ENCODE results near the gene ETNK2.
"Not testable (repeated sequence)": the region's sequence is repeated elsewhere in the genome, so short reads cannot be mapped to it uniquely, and the experiment has no call there.

The ETNK2 gene

GRCh38 chr1:204094856-204095634 is 56.8 kb downstream of the ETNK2 start:
- H3K36me3 ChIP-seq: no peaks in the 10 kb centered on the region

GRCh38 chr1:204094313-204094729 is 57.5 kb downstream of the ETNK2 start:
- H3K27ac ChIP-seq: no peak overlapping the region
- H3K4me1 ChIP-seq: peaks cover 0 to 17% (median 6%) of the 10 kb centered on the region in 10 experiments; a peak in 11 of 20 replicates
- no peak overlapping the region for H3K9ac ChIP-seq
- peak overlapping the region in 7 of 11 experiments; percentile 7 to 59 (median 32); a peak in 8 of 22 replicates for H3K4me2 ChIP-seq
- no peaks in the 10 kb centered on the region for H3K27me3 ChIP-seq
- H3K36me3 ChIP-seq: no peaks in the 10 kb centered on the region
- peaks cover 0 to 11% (median 0%) of the 10 kb centered on the region in 11 experiments; a peak in 1 of 22 replicates for H4K20me1 ChIP-seq
- TF ChIP-seq Cebpa-rat (IDR thresholded peaks at IDR 0.05): no peak
- H3K4me3 ChIP-seq: no peak overlapping the region
- H3K9me3 ChIP-seq (replicated peaks in 1 of 11): no peaks in the 10 kb centered on the region

More at GRCh38 chr1:204094856-204095634, 56.8 kb downstream of the ETNK2 start:
- Histone ChIP-seq H3K27ac (no peak overlapping the region), H4K20me1 (peaks cover 0 to 11% (median 0%) of the 10 kb centered on the region in 11 experiments; a peak in 1 of 22 replicates), H3K4me2 (peak overlapping the region in 7 of 11 experiments; percentile 7 to 59 (median 32); a peak in 12 of 22 replicates), H3K4me1 (peaks cover 0 to 17% (median 6%) of the 10 kb centered on the region in 10 experiments; a peak in 11 of 20 replicates), H3K27me3 (no peaks in the 10 kb centered on the region), H3K4me3 (no peak overlapping the region), H3K9me3 (replicated peaks in 1 of 11) (no peaks in the 10 kb centered on the region), H3K9ac (no peak overlapping the region; a peak in 1 of 22 replicates)
- TF ChIP-seq Cebpa-rat (IDR thresholded peaks at IDR 0.05): no peak

GRCh38 chr1:204093781-204094180 is 58.1 kb downstream of the ETNK2 start:
- Histone ChIP-seq H3K36me3 (no peaks in the 10 kb centered on the region), H3K4me1 (peaks cover 0 to 17% (median 6%) of the 10 kb centered on the region in 10 experiments; a peak in 11 of 20 replicates), H3K9me3 (replicated peaks in 1 of 11) (no peaks in the 10 kb centered on the region), H4K20me1 (peaks cover 0 to 11% (median 0%) of the 10 kb centered on the region in 11 experiments; a peak in 1 of 22 replicates), H3K4me2 (no peak overlapping the region), H3K9ac (no peak overlapping the region), H3K27ac (no peak overlapping the region), H3K4me3 (no peak overlapping the region), H3K27me3 (no peaks in the 10 kb centered on the region)
- TF ChIP-seq Cebpa-rat (IDR thresholded peaks at IDR 0.05): no peak

- Histone ChIP-seq H4K20me1 (peaks cover 0 to 11% (median 0%) of the 10 kb centered on the region in 11 experiments; a peak in 1 of 22 replicates), H3K4me2 (0 out of 22 replicates have a peak overlapping the region, but pooled peaks of 1 of the 11 experiments have one; percentile 15), H3K9me3 (replicated peaks in 1 of 11) (no peaks in the 10 kb centered on the region), H3K36me3 (no peaks in the 10 kb centered on the region), H3K4me3 (no peak overlapping the region), H3K9ac (no peak overlapping the region), H3K27me3 (no peaks in the 10 kb centered on the region), H3K4me1 (peaks cover 0 to 17% (median 6%) of the 10 kb centered on the region in 10 experiments; a peak in 11 of 20 replicates), H3K27ac (no peak overlapping the region)
- TF ChIP-seq Cebpa-rat (IDR thresholded peaks at IDR 0.05): no peak
Observed at GRCh38 chr1:204093421-204093717, 58.5 kb downstream of the ETNK2 start.

GRCh38 chr1:204092632-204093420 is 59.0 kb downstream of the ETNK2 start:
- Histone ChIP-seq H3K27me3 (no peaks in the 10 kb centered on the region), H3K4me1 (peaks cover 0 to 17% (median 6%) of the 10 kb centered on the region in 10 experiments; a peak in 11 of 20 replicates), H3K4me2 (0 out of 22 replicates have a peak overlapping the region, but pooled peaks of 1 of the 11 experiments have one; percentile 15), H3K36me3 (no peaks in the 10 kb centered on the region), H3K9ac (no peak overlapping the region), H3K27ac (no peak overlapping the region), H3K4me3 (no peak overlapping the region), H3K9me3 (replicated peaks in 1 of 11) (no peaks in the 10 kb centered on the region), H4K20me1 (peaks cover 0 to 11% (median 0%) of the 10 kb centered on the region in 11 experiments; a peak in 1 of 22 replicates)
- no peak for TF ChIP-seq Cebpa-rat (IDR thresholded peaks at IDR 0.05)

GRCh38 chr1:204091787-204092312 is 60.0 kb downstream of the ETNK2 start:
- H3K36me3 ChIP-seq: no peaks in the 10 kb centered on the region
- H3K27ac ChIP-seq: no peak overlapping the region
- H3K9ac ChIP-seq: no peak overlapping the region
- no peaks in the 10 kb centered on the region for H3K27me3 ChIP-seq
- TF ChIP-seq Cebpa-rat (IDR thresholded peaks at IDR 0.05): no peak
- H3K4me1 ChIP-seq: peaks cover 0 to 17% (median 6%) of the 10 kb centered on the region in 10 experiments; a peak in 11 of 20 replicates
- peaks cover 0 to 11% (median 0%) of the 10 kb centered on the region in 11 experiments; a peak in 1 of 22 replicates for H4K20me1 ChIP-seq
- H3K4me3 ChIP-seq: no peak overlapping the region
- H3K9me3 ChIP-seq (replicated peaks in 1 of 11): no peaks in the 10 kb centered on the region
- no peak overlapping the region for H3K4me2 ChIP-seq

- no peak overlapping the region for H3K4me3 ChIP-seq
- no peaks in the 10 kb centered on the region for H3K9me3 ChIP-seq (replicated peaks in 1 of 11)
- no peak overlapping the region for H3K27ac ChIP-seq
- H3K27me3 ChIP-seq: no peaks in the 10 kb centered on the region
- peaks cover 0 to 11% (median 0%) of the 10 kb centered on the region in 11 experiments; a peak in 1 of 22 replicates for H4K20me1 ChIP-seq
- H3K36me3 ChIP-seq: no peaks in the 10 kb centered on the region
- H3K4me2 ChIP-seq: no peak overlapping the region
- no peak for TF ChIP-seq Cebpa-rat (IDR thresholded peaks at IDR 0.05)
- no peak overlapping the region for H3K9ac ChIP-seq
- H3K4me1 ChIP-seq: peaks cover 0 to 17% (median 6%) of the 10 kb centered on the region in 10 experiments; a peak in 11 of 20 replicates
Observed at GRCh38 chr1:204091066-204091465, 60.8 kb downstream of the ETNK2 start.

- H3K27ac ChIP-seq: not testable (repeated sequence)
Observed at GRCh38 chr1:204090132-204090531, 61.7 kb downstream of the ETNK2 start.

More at GRCh38 chr1:204090132-204090531, 61.7 kb downstream of the ETNK2 start:
- Histone ChIP-seq H3K4me1 (peaks cover 0 to 15% (median 5%) of the 10 kb centered on the region in 10 experiments; a peak in 11 of 20 replicates), H4K20me1 (peaks cover 0 to 11% (median 0%) of the 10 kb centered on the region in 11 experiments; a peak in 1 of 22 replicates)
- H3K9ac ChIP-seq; H3K27me3 ChIP-seq; H3K4me3 ChIP-seq; H3K36me3 ChIP-seq; H3K9me3 ChIP-seq (replicated peaks in 1 of 11); H3K4me2 ChIP-seq: not testable (repeated sequence)

Data from BLaER1 treated with 17β-estradiol and CSF1 and Interleukin-3, amounts not matched to agents 10 nM and 100 nM (cell line).